Ishikawa (cell line): ENCODE results near the gene NHEJ1.

Experiments used
- CEBPB ChIP-seq: IDR thresholded peaks from 2 replicates; pipeline ENCODE4 v1.6.1; 2012
- CREB1 ChIP-seq: IDR thresholded peaks from 2 replicates; pipeline ENCODE4 v1.6.1; 2012; ENCODE audit warnings: low read depth
- EGR1 ChIP-seq: IDR thresholded peaks from 2 replicates; pipeline ENCODE4 v1.6.1; 2012
- EP300 ChIP-seq: IDR thresholded peaks from 2 replicates; pipeline ENCODE4 v1.6.1; 2012; ENCODE audit warnings: borderline replicate concordance
- FOXM1 ChIP-seq: IDR thresholded peaks from 2 replicates; pipeline ENCODE4 v1.6.1; 2012; ENCODE audit warnings: low read depth, borderline replicate concordance
- NFIC ChIP-seq: IDR thresholded peaks from 2 replicates; pipeline ENCODE4 v1.6.1; 2012
- RAD21 ChIP-seq: IDR thresholded peaks from 2 replicates; pipeline ENCODE4 v1.6.1; 2012; ENCODE audit warnings: low read depth
- TAF1 ChIP-seq: IDR thresholded peaks from 2 replicates; pipeline ENCODE4 v1.6.1; 2012; ENCODE audit warnings: low read depth, mild to moderate bottlenecking
- TCF12 ChIP-seq: IDR thresholded peaks from 2 replicates; pipeline ENCODE4 v1.6.1; 2012; ENCODE audit warnings: low read depth
- TEAD4 ChIP-seq: IDR thresholded peaks from 2 replicates; pipeline ENCODE4 v1.6.1; 2012
- YY1 ChIP-seq: IDR thresholded peaks from 2 replicates; pipeline ENCODE4 v1.6.1; 2012; ENCODE audit warnings: low read depth
- ZBTB7A ChIP-seq: IDR thresholded peaks from 2 replicates; pipeline ENCODE4 v1.6.1; 2012; ENCODE audit warnings: low read depth
- TF ChIP-seq, protein P1 (sequence below): IDR thresholded peaks from 2 replicates; pipeline ENCODE4 v1.6.1; 2012; ENCODE audit warnings: low read depth, mild to moderate bottlenecking
- TF ChIP-seq, protein P2 (sequence below): IDR thresholded peaks from 2 replicates; pipeline ENCODE4 v1.6.1; 2012
- TF ChIP-seq, protein P3 (sequence below): IDR thresholded peaks from 2 replicates; pipeline ENCODE4 v1.6.1; 2012

NHEJ1 gene

DNA sequence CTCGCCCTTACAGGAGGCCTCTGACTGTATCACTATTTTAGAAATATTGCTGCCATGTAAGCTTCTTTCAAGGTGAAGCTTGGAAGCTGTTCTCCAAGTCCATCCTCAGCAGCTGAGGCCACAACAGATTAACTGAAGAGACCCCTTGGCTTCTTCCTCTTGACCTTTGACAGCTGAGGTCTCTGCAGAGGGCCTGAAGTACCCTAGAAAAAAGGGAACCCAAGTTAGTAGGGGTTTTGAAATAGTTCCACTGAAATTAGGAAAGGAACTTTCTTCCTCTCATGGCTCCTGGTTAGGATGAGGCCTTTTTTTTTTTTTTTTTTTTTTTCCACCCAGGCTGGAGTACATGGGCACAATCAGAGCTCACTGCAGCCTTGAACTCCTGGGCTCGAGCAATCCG is 84.4 kb downstream of the NHEJ1 start:
- TF ChIP-seq CREB1, result no peak
- TF ChIP-seq NFIC, result no peak

DNA sequence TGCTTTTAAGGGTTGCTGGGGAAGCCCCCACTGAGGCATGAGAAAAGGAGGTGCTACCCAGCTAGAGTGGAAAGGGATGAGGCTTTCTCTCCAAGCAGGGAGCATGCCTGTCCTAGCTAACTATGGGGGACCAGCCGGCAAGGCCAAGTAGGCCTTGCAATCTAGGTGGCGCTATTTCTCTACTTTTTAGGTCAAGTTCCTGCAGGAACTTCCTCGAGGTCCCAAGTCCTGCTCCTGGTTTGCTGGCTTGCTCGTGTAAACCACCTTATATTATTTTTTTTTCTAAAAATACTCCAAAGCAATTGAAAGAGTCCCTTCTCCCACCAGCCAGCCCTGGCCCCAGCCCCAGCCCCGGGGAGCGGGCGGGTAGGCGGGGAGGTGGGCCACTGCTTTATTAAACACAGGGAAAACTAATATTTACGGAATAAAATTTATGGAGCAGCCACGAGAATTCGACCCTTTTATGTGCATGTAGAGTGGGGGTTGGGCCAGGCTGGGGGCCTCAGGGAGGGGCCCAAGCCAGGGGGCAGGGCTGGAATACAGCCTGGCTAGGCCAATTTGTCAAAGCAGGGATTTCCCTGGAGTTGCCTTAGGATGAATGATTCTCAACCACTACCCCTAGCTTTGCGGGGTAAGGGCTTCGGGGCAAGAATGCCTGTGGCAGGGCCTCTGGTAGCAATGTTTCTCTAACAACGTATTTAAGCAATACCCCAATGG is 87.0 kb downstream of the NHEJ1 start:
- TF ChIP-seq TCF12, result no peak
- TF ChIP-seq RAD21, result peak; percentile 76

DNA sequence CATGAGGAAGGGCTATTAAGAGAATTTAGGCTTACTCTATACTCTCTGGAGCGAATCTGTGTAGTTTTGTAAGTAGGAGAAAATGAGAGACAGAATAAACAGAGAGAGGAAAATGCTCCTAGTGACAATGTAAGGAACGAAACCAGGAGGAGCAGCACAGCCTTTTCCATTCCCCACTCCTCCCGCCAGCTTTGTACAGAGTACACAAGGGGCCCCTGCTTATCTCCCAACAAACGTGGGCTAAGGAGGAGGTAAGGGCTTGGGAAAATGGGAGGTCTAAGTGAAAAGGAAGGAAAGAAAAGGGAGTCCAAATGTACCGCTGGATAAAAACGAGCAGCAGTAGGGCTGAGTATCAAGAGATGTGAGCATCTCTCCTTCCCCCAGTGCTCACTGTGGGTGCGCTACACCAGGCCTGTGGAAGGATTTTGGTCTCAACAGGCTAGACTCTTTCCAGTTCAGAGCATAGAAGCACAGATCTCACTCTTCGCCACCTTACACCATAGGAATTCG is 87.8 kb downstream of the NHEJ1 start:
- TF ChIP-seq, protein P1, sequence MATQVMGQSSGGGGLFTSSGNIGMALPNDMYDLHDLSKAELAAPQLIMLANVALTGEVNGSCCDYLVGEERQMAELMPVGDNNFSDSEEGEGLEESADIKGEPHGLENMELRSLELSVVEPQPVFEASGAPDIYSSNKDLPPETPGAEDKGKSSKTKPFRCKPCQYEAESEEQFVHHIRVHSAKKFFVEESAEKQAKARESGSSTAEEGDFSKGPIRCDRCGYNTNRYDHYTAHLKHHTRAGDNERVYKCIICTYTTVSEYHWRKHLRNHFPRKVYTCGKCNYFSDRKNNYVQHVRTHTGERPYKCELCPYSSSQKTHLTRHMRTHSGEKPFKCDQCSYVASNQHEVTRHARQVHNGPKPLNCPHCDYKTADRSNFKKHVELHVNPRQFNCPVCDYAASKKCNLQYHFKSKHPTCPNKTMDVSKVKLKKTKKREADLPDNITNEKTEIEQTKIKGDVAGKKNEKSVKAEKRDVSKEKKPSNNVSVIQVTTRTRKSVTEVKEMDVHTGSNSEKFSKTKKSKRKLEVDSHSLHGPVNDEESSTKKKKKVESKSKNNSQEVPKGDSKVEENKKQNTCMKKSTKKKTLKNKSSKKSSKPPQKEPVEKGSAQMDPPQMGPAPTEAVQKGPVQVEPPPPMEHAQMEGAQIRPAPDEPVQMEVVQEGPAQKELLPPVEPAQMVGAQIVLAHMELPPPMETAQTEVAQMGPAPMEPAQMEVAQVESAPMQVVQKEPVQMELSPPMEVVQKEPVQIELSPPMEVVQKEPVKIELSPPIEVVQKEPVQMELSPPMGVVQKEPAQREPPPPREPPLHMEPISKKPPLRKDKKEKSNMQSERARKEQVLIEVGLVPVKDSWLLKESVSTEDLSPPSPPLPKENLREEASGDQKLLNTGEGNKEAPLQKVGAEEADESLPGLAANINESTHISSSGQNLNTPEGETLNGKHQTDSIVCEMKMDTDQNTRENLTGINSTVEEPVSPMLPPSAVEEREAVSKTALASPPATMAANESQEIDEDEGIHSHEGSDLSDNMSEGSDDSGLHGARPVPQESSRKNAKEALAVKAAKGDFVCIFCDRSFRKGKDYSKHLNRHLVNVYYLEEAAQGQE, result no peak

DNA sequence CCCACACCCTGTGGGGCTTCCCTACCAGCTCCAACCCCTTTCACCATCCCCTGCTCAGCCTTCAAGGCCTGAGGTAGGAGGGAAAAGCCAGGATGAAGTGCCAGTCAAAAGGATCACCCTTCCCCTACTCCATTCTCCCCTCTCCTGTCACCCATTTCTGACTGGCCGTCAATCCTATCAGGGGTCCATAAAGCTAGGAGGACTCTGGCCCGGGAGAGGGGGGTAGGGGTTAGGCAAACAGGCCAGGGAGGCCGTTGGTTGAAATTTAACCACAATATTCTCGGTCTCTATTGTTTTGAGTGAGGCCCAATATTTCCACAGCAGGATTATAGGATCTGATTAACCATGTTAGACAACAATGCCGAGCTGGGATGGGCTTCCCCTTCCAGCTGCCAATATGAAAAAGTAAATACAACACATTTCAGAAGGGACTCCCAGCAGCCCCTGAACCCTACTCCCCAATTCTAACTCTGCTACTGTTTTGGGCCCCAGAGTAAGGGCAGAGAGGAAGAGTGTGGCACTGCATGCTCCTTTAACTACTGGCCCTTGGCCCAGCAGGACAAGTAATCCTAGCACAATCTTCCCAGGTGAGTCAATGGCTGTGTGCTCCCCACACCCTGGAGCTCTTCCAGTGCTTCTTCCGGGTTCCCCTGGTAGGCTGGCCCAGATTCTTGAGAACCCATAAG is 89.3 kb downstream of the NHEJ1 start:
- TF ChIP-seq, protein P2, sequence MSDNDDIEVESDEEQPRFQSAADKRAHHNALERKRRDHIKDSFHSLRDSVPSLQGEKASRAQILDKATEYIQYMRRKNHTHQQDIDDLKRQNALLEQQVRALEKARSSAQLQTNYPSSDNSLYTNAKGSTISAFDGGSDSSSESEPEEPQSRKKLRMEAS, result no peak
- TF ChIP-seq EP300, result no peak

DNA sequence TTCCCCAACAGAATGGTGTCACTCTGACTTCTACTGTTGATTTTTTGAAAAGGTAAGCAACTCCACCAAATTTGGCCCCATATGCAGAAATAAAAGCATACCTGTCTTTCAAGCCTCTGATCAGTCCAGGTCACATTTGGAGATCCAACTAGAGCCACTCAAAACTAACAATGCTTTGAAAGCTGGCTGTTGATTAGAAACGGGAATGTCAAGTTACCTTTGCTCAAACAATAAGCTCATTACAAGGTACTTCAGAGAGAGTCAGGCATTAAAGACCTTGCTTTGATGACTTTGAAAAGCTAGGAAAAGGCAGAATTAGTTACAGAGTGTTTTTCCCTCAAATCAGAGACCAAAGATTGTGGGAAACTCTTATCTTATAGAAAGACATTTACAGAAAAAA is 95.1 kb downstream of the NHEJ1 start:
- TF ChIP-seq EP300 (no peak), TEAD4 (no peak), YY1 (no peak), NFIC (no peak)
- TF ChIP-seq, protein P2, result no peak
- TF ChIP-seq, protein P3, sequence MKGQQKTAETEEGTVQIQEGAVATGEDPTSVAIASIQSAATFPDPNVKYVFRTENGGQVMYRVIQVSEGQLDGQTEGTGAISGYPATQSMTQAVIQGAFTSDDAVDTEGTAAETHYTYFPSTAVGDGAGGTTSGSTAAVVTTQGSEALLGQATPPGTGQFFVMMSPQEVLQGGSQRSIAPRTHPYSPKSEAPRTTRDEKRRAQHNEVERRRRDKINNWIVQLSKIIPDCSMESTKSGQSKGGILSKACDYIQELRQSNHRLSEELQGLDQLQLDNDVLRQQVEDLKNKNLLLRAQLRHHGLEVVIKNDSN, result no peak

DNA sequence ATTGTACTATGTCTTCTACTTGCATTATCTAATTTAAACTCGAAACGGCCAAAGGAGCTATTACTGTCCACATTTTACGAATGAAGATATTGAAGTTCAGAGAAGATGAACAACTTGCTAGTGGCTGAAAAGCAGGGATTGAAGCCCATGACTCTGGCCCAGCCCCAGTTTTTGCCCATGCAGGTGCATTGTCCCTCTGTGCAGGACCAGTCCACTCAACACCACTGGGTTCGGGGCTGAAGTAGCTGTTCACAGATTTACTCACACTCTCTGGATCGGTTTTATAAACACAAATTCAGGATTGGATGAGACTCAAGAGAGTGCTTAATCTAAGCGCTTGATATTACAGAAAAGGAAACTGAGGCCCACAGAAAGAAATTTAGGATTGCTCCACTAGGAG is 98.5 kb downstream of the NHEJ1 start:
- TF ChIP-seq, protein P1, result no peak
- TF ChIP-seq EP300 (no peak), TEAD4 (no peak), CREB1 (no peak), NFIC (no peak), TAF1 (no peak), CEBPB (no peak), RAD21 (no peak), TCF12 (no peak), ZBTB7A (no peak), EGR1 (no peak), YY1 (no peak), FOXM1 (no peak)
- TF ChIP-seq, protein P2, result no peak
- TF ChIP-seq, protein P3, result no peak
